Endometrial microvascular endothelial cells (primary cell): ENCODE data around the gene RHOXF2. TPM values are rescaled to one million over a fixed set of nuclear protein-coding genes. Genes with fewer than 3 reads are reported as not detected.
"Not testable (repeated sequence)": the region's sequence is repeated elsewhere in the genome, so short reads cannot be mapped to it uniquely, and the experiment has no call there.

Experiments used
- in situ Hi-C: cut with HindIII; loops from 2 replicates; pipeline ENCODE4 v1.10.0; 2017; ENCODE audit warnings: low sequenced_read_pairs, low pct_unique_long_range_greater_than_20kb; ENCODE audit errors: inconsistent ontology term
- total RNA-seq: library from RNA; depleted of rRNA; stranded (reverse); fragments of >200 nt; gene quantifications from one replicate; pipeline ENCODE4 v1.2.3, GENCODE V29; 2015; ENCODE audit errors: inconsistent ontology term

RHOXF2 gene
- total RNA-seq, 1 donor from 2014 or later, result not detected

- in situ Hi-C loops, result not testable (repeated sequence)
Measured at GRCh38 chrX:120193720-120194119, 35.3 kb downstream of the RHOXF2 start.

GRCh38 chrX:120195786-120196185 lies 37.4 kb downstream of the RHOXF2 start:
- in situ Hi-C loops, result not testable (repeated sequence)

DNA sequence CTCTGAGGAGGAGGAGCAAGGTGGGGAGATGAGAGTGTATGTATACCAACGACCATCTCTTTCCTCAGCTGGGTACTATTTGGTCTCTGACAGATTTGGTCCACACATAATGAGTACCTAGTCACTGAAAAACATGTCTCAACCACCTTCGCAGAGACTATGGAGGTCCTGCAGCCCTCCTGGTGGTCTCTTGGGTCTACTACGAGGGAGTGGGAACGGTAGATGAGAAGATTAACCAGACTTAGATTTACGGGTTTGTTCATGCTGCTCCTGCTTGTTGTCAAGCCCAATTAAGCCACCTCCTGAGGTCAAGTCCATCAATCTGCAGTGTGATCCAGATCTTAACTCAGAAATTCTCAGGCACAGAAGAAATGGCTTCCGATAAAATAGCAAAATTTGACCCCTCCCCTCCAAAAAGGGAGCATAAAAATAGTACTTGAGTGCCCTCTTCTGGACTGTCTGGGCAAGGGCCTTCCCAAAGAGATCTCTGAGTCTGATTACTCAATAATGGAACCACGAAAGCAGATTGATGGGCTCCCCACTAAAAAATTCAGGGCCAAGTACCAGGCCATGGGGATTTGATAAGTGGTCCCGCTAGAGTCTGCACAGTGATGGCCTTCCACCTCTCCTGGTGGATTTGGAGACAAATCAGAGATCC lies 38.3 kb downstream of the RHOXF2 start:
- in situ Hi-C loops, result not testable (repeated sequence)

- in situ Hi-C loops, result no loop called here
Measured at GRCh38 chrX:120200851-120201250, 42.4 kb downstream of the RHOXF2 start.

DNA sequence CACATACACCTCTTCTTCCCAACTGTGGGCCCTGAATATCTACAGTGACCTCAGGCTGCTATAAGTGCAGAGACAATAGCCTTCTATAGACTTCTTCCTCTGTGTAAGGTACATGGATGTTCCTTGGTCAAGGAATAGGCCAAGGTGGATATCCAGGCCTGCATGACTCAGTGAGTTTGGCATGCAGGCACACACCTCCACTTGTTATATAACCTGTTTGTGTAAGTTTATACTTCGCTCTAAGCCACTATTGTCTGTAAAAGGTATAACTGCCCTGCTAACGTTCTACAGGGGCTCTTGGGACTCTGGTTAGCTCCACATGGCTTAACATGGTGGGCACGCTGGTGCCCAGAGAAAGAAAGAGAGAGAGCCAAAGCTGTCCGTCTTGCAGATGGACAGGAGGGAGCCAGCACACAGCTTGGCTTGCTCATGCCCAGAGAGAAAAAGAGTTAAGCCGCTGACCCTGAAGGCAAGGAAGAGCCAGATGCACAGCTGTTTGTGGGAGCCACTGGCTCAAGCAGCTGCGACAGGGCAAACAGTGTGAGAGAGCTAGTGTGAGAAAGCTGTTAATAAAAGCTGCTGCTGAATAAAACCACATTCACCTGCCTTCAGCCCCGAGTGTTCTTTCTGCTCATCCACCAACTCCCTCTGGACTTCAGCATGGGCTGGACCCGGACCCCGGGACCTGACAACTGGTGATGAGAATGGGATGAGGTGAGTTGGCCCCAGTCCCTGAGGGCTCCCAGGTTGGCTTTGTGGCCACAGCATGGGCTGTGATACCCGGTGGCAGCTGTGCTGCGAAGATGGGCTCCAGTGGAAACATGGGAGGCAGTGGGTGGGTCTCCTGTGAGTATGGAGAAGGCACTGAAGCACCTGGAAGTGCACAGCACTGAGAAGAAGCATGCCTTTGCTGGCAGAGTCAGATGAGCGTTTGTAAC lies 47.7 kb downstream of the RHOXF2 start:
- in situ Hi-C loops, result no loop called here

GRCh38 chrX:120207009-120207605 lies 48.7 kb downstream of the RHOXF2 start:
- in situ Hi-C loops, result no loop called here

DNA sequence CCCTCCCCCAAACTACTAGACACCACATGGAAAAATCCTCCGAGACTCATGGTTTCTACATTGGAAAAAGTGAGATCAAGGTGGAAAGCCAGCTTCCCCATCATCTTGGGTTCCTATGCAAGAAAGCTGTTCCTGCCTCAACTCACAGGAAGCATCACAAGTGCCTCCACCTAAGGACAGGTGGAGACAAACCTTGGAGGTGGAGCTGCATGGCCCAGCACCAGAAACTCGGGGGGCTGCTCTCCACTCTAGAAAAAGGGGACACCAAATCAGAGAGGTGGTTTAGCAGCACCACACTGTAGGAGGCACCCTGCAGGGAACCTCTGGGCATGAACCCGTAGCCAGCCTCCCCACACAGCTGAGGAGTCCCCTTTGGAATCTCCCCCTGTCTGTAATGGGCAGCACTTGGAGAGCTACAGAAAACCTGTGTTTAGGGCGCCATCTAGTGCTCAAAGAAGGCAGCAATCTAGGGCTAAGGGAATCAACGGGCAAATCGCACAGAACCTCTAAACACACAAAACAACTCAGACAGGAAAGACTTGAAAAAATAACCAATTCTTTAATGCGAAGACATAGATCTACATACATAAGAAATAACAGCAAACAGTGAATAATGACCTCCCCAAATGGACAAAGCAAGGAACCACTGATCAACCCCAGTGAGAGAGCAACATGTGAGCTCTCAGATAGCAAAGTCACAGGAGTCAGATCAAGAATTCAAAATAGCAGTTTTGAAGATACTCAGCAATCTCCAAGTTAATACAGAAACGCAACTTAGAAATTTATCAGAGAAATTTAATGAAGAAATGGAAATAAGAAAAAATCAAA lies 55.2 kb downstream of the RHOXF2 start:
- in situ Hi-C loops, result no loop called here

Other genes starting within 250 kb of the RHOXF2 start
- gene NKAP, start 214.9 kb upstream of the RHOXF2 start, total RNA-seq, result 2.4 TPM
- not detected for gene RHOXF2B, start 80.9 kb upstream of the RHOXF2 start, total RNA-seq
- not detected for gene RHOXF1, start 42.7 kb upstream of the RHOXF2 start, total RNA-seq
- gene ZBTB33, start 92.2 kb downstream of the RHOXF2 start, total RNA-seq, result 20.6 TPM
- not detected for gene TMEM255A, start 152.8 kb downstream of the RHOXF2 start, total RNA-seq
- gene ATP1B4, start 203.5 kb downstream of the RHOXF2 start, total RNA-seq, result not detected